ENCODE measurements around the gene PCDHB12.
"Not testable (repeated sequence)": the region's sequence is repeated elsewhere in the genome, so short reads cannot be mapped to it uniquely, and the experiment has no call there.

The PCDHB12 gene

GRCh38 chr5:141208478-141208877, at the start of gene PCDHB12:
Gene PCDHB12 (plus strand): TSS chr5:141208719. CDS start chr5:141208908, 189 bp downstream.
- no peak for DNase-seq

GRCh38 chr5:141172381-141173204, 35.9 kb upstream of the PCDHB12 start, which contains the start of gene PCDHB7:
Gene PCDHB7 (plus strand): TSS chr5:141172644. CDS start chr5:141172836, 192 bp downstream.
- no peak for DNase-seq

GRCh38 chr5:141174291-141175104, 34.0 kb upstream of the PCDHB12 start:
- DNase-seq: not testable (repeated sequence)

DNA sequence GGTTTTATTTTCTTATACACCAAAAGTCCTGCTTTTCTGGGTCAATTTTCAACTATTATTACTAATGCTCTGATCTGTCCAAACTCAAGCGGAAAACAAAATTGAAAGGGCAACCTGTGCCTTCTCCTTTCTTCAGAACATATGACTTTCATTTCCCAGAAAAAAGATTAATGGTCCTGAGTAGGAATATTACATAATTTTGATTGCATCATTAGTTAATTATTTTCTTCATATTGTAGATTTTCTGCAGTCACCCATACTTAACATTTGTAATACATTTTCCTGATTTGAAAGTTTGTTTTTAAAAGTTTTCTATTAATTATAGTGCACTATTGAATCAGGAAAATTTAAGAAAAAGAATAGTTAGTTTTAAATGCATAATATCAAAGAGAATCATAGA, 32.6 kb upstream of the PCDHB12 start:
- no peak for DNase-seq

- not testable (repeated sequence) for DNase-seq
Measured at GRCh38 chr5:141177577-141178191, 30.8 kb upstream of the PCDHB12 start, which contains the start of gene PCDHB8. Gene PCDHB8 (plus strand): TSS chr5:141177790. CDS start chr5:141178035, 245 bp downstream.

GRCh38 chr5:141179371-141179770, 29.1 kb upstream of the PCDHB12 start:
- DNase-seq: not testable (repeated sequence)

DNA sequence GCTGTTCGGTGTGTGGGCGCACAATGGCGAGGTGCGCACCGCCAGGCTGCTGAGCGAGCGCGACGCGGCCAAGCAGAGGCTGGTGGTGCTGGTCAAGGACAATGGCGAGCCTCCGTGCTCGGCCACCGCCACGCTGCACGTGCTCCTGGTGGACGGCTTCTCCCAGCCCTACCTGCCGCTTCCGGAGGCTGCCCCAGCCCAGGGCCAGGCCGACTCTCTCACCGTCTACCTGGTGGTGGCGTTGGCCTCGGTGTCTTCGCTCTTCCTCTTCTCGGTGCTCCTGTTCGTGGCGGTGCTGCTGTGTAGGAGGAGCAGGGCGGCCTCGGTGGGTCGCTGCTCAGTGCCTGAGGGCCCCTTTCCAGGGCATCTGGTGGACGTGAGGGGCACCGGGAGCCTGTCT, 28.6 kb upstream of the PCDHB12 start:
- DNase-seq: not testable (repeated sequence)

GRCh38 chr5:141180313-141180712, 28.2 kb upstream of the PCDHB12 start:
- DNase-seq: no peak

DNA sequence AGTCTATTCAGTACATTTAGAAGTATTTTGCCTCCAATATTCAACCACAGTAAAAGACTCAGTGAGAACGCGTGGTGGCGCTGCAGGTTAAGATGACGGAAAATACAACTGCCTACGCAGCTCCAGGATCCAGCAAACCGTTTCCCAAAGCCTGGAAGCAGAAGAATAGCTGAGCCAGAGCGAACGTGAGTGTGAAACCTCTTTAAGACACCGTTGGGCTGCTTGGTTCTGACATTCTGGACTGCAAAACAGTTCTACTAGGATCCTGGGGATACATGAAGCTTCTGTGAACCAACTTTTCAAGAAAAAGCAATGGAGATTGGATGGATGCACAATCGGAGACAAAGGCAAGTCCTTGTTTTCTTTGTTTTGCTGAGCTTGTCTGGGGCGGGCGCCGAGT, 26.3 kb upstream of the PCDHB12 start, which contains the start of gene PCDHB16:
TSS of gene PCDHB16 (plus strand) at position 140 of the 400 bp plus-strand sequence. CDS start at position 313, 173 bp downstream.
- no peak for DNase-seq

DNA sequence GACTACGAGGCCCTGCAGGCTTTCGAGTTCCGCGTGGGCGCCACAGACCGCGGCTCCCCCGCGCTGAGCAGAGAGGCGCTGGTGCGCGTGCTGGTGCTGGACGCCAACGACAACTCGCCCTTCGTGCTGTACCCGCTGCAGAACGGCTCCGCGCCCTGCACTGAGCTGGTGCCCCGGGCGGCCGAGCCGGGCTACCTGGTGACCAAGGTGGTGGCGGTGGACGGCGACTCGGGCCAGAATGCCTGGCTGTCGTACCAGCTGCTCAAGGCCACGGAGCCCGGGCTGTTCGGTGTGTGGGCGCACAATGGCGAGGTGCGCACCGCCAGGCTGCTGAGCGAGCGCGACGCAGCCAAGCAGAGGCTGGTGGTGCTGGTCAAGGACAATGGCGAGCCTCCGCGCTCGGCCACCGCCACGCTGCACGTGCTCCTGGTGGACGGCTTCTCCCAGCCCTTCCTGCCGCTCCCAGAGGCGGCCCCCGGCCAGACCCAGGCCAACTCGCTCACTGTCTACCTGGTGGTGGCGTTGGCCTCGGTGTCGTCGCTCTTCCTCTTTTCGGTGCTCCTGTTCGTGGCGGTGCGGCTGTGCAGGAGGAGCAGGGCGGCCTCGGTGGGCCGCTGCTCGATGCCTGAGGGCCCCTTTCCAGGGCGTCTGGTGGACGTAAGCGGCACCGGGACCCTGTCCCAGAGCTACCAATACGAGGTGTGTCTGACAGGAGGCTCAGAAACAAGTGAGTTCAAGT, 24.2 kb upstream of the PCDHB12 start:
- not testable (repeated sequence) for DNase-seq

DNA sequence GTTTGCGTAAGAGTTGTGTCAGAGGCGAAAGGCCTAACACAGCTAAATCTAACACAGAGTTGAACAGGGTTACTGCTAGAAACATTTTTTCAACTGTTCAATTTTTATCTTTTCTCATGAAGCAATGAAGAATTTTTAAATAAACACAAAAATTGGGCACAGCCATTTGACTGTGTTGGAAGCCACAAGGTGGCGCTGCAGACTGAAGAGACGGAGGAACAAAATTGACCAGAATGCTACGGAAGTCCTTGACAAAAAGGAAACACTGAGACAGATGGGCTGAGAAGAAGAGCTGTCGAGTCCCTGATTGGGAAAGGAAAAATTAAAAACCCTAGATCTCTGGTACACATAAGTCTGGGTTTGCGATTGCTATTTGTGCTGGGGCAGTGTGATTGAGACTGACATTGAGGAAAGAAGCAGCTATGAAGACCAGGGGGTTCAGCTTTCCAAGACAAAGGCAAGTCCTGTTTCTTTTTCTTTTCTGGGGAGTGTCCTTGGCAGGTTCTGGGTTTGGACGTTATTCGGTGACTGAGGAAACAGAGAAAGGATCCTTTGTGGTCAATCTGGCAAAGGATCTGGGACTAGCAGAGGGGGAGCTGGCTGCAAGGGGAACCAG, 21.5 kb upstream of the PCDHB12 start, which contains the start of gene PCDHB9:
TSS of gene PCDHB9 (plus strand) at position 265 of the 616 bp plus-strand sequence. CDS start at position 423, 158 bp downstream.
- DNase-seq: no peak

- not testable (repeated sequence) for DNase-seq
Measured at GRCh38 chr5:141188682-141189081, 19.8 kb upstream of the PCDHB12 start.

DNA sequence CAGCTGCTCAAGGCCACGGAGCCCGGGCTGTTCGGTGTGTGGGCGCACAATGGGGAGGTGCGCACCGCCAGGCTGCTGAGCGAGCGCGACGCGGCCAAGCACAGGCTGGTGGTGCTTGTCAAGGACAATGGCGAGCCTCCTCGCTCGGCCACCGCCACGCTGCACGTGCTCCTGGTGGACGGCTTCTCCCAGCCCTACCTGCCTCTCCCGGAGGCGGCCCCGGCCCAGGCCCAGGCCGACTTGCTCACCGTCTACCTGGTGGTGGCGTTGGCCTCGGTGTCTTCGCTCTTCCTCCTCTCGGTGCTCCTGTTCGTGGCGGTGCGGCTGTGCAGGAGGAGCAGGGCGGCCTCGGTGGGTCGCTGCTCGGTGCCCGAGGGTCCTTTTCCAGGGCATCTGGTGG, 19.4 kb upstream of the PCDHB12 start:
- not testable (repeated sequence) for DNase-seq

- DNase-seq: peak; percentile 65
Measured at GRCh38 chr5:141192110-141192725, 16.3 kb upstream of the PCDHB12 start, which contains the start of gene PCDHB10. Gene PCDHB10 (plus strand): TSS chr5:141192353. CDS start chr5:141192553, 200 bp downstream.

DNA sequence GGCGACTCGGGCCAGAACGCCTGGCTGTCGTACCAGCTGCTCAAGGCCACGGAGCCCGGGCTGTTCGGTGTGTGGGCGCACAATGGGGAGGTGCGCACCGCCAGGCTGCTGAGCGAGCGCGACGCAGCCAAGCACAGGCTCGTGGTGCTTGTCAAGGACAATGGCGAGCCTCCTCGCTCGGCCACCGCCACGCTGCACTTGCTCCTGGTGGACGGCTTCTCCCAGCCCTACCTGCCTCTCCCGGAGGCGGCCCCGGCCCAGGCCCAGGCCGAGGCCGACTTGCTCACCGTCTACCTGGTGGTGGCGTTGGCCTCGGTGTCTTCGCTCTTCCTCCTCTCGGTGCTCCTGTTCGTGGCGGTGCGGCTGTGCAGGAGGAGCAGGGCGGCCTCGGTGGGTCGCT, 14.2 kb upstream of the PCDHB12 start:
- DNase-seq: not testable (repeated sequence)

DNA sequence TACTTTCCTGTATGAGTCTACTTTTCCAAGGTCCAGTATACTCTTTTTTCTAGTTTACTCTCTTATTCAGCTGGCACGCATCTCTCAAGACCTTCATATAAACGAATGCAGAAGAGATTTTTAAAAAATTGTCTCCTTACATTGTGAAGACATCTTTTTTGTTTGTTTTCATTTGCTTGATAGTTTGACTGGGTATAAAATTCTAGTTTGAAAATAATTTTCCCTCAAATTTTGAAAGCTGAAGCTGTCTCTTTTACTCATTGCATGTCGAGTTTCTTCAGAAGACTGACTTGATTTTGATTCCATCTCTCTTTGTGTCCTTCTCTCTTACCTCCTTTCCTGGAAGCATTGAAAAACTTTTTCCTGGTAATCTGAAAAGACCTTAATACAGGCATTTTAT, 12.2 kb upstream of the PCDHB12 start:
- DNase-seq: no peak

GRCh38 chr5:141199359-141200235, 8.9 kb upstream of the PCDHB12 start, which contains the start of gene PCDHB11:
Gene PCDHB11 (plus strand): TSS chr5:141199627. CDS start chr5:141199775, 148 bp downstream.
- DNase-seq: no peak

DNA sequence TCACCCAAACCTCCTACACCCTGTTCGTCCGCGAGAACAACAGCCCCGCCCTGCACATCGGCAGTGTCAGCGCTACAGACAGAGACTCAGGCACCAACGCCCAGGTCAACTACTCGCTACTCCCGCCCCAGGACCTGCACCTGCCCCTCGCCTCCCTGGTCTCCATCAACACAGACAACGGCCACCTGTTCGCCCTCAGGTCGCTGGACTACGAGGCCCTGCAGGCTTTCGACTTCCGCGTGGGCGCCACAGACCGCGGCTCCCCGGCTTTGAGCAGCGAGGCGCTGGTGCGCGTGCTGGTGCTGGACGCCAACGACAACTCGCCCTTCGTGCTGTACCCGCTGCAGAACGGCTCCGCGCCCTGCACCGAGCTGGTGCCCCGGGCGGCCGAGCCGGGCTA, 7.4 kb upstream of the PCDHB12 start:
- not testable (repeated sequence) for DNase-seq

DNA sequence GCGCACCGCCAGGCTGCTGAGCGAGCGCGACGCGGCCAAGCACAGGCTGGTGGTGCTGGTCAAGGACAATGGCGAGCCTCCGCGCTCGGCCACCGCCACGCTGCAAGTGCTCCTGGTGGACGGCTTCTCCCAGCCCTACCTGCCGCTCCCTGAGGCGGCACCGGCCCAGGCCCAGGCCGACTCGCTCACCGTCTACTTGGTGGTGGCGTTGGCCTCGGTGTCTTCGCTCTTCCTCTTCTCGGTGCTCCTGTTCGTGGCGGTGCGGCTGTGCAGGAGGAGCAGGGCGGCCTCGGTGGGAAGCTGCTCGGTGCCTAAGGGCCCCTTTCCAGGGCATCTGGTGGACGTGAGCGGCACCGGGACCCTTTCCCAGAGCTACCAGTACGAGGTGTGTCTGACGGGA, 6.9 kb upstream of the PCDHB12 start:
- not testable (repeated sequence) for DNase-seq

DNA sequence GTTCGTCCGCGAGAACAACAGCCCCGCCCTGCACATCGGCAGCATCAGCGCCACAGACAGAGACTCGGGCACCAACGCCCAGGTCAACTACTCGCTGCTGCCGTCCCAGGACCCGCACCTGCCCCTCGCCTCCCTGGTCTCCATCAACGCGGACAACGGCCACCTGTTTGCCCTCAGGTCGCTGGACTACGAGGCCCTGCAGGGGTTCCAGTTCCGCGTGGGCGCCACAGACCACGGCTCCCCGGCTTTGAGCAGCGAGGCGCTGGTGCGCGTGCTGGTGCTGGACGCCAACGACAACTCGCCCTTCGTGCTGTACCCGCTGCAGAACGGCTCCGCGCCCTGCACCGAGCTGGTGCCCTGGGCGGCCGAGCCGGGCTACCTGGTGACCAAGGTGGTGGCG, 1.8 kb downstream of the PCDHB12 start:
- not testable (repeated sequence) for DNase-seq

Data from activated CD8-positive, alpha-beta memory T cell treated with anti-CD3 and anti-CD28 coated beads, Interleukin-2, amount 50 U/mL, for 48 hours (primary cell).